ENCODE data around the gene PIM3.

GRCh38 chr22:50004918-50005317, 44.3 kb downstream of the PIM3 start:
- TF ChIP-seq CTCF (IDR thresholded peaks at IDR 0.05) (no peak), POLR2A (IDR thresholded peaks at IDR 0.05) (no peak)
